H1 (cell line): Measurements from ENCODE around the gene AK8.

Source experiments
- CEBPB ChIP-seq: IDR thresholded peaks from 2 replicates; pipeline ENCODE4 v1.6.1; 2012; ENCODE audit warnings: low read depth, low read length
- CREB1 ChIP-seq: IDR thresholded peaks from 2 replicates; pipeline ENCODE4 v1.6.1; 2012; ENCODE audit warnings: inconsistent platforms
- EZH2 ChIP-seq: fragments of 200-600 bp; sonication (generic); IDR thresholded peaks from 2 replicates; pipeline ENCODE4 v1.7.1; 2012; ENCODE audit warnings: low read depth, mild to moderate bottlenecking, moderate library complexity, low read length, inconsistent platforms; ENCODE audit not compliant: severe bottlenecking
- PHF8 ChIP-seq: fragments of 200-600 bp; sonication (generic); conservative IDR thresholded peaks from 2 replicates; pipeline ENCODE4 v1.7.1; 2012; ENCODE audit warnings: low read depth, mild to moderate bottlenecking, inconsistent platforms, low read length, moderate library complexity
- POLR2A ChIP-seq, 2 experiments: IDR thresholded peaks; 1 replicate in 1 of 2; 2 replicates in 1 of 2; pipeline ENCODE4 v1.6.1; 2011; ENCODE audit warnings: low read depth in 2 of 2, low read length in 2 of 2, mild to moderate bottlenecking in 2 of 2; ENCODE audit errors: control extremely low read depth in 1 of 2
- POLR2AphosphoS5 ChIP-seq: IDR thresholded peaks from 2 replicates; pipeline ENCODE4 v1.6.1; 2011; ENCODE audit warnings: low read depth, low read length
- SIN3A ChIP-seq, 2 experiments: IDR thresholded peaks in 1 of 2; conservative IDR thresholded peaks in 1 of 2; 2 replicates each; pipeline ENCODE4 v1.6.1; 2011 to 2012; ENCODE audit warnings: low read length in 2 of 2, improper control_type of control experiment in 1 of 2, low read depth in 1 of 2, mild to moderate bottlenecking in 1 of 2
- SP1 ChIP-seq: IDR thresholded peaks from 2 replicates; pipeline ENCODE4 v1.6.1; 2011; ENCODE audit warnings: low read depth, low read length
- SUZ12 ChIP-seq: fragments of 200-600 bp; sonication (generic); IDR thresholded peaks from 2 replicates; pipeline ENCODE4 v1.6.1; 2012; ENCODE audit warnings: mild to moderate bottlenecking, inconsistent platforms, low read length, moderate library complexity, mixed read lengths
- TAF1 ChIP-seq: IDR thresholded peaks from 2 replicates; pipeline ENCODE4 v1.6.1; 2011; ENCODE audit warnings: mild to moderate bottlenecking, low read depth, low read length
- TBP ChIP-seq: IDR thresholded peaks from 2 replicates; pipeline ENCODE4 v1.6.1; 2011; ENCODE audit warnings: low read depth, low read length, improper control_type of control experiment
- YY1 ChIP-seq: IDR thresholded peaks from 2 replicates; pipeline ENCODE4 v1.6.1; 2011; ENCODE audit warnings: low read depth, mild to moderate bottlenecking, low read length
- TF ChIP-seq, protein P1 (sequence below): IDR thresholded peaks from 2 replicates; pipeline ENCODE4 v1.6.1; 2012; ENCODE audit warnings: inconsistent platforms
- TF ChIP-seq, protein P2 (sequence below), 3 experiments: IDR thresholded peaks; 1 replicate in 2 of 3; 2 replicates in 1 of 3; pipeline versions ENCODE4 v1.5.1 to v1.6.1; 2011; ENCODE audit warnings: low read length in 3 of 3, mild to moderate bottlenecking in 3 of 3, inconsistent platforms in 2 of 3, low read depth in 1 of 3, moderate library complexity in 1 of 3; ENCODE audit not compliant: insufficient read depth in 1 of 3; ENCODE audit errors: control extremely low read depth in 1 of 3

DNA sequence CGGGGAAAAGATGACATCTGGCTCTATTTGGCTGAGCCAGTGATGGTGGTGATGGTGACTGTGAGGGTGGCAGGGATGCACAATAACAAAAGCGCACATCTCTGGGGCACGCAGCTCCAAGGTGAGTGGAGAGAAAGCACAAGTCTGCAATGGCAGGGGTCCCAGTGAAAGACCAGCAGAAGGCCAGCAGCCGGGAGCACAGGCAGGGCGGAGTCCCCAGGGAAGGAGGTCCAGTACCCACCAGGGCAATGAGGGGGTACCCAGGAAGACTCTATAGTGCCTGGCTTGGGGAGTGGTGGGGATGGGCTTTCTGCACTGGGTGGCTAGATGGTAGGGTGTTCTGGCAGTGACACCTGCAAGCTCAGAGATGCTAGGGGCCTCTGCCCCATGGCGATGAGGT lies 69.4 kb downstream of the AK8 start:
- TF ChIP-seq CREB1 (no peak), SUZ12 (no peak), SIN3A (conservative IDR thresholded peaks at IDR 0.05 in 1 of 2, IDR thresholded peaks at IDR 0.05 in 1 of 2; ENCODE audit: low read depth in 1 of 2, low read length in 2 of 2) (no peak), PHF8 (no peak), TAF1 (no peak), TBP (no peak), CEBPB (no peak), YY1 (no peak), SP1 (no peak), EZH2 (no peak), POLR2AphosphoS5 (no peak), POLR2A (IDR thresholded peaks at IDR 0.05; ENCODE audit: control extremely low read depth in 1 of 2, low read depth in 2 of 2, low read length in 2 of 2) (no peak)
- TF ChIP-seq, protein P1, sequence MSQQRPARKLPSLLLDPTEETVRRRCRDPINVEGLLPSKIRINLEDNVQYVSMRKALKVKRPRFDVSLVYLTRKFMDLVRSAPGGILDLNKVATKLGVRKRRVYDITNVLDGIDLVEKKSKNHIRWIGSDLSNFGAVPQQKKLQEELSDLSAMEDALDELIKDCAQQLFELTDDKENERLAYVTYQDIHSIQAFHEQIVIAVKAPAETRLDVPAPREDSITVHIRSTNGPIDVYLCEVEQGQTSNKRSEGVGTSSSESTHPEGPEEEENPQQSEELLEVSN: no peak
- TF ChIP-seq, protein P2, sequence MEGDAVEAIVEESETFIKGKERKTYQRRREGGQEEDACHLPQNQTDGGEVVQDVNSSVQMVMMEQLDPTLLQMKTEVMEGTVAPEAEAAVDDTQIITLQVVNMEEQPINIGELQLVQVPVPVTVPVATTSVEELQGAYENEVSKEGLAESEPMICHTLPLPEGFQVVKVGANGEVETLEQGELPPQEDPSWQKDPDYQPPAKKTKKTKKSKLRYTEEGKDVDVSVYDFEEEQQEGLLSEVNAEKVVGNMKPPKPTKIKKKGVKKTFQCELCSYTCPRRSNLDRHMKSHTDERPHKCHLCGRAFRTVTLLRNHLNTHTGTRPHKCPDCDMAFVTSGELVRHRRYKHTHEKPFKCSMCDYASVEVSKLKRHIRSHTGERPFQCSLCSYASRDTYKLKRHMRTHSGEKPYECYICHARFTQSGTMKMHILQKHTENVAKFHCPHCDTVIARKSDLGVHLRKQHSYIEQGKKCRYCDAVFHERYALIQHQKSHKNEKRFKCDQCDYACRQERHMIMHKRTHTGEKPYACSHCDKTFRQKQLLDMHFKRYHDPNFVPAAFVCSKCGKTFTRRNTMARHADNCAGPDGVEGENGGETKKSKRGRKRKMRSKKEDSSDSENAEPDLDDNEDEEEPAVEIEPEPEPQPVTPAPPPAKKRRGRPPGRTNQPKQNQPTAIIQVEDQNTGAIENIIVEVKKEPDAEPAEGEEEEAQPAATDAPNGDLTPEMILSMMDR (IDR thresholded peaks at IDR 0.05; ENCODE audit: control extremely low read depth in 1 of 3, insufficient read depth in 1 of 3, low read depth in 1 of 3, low read length in 3 of 3): no peak
